ENCODE results near the gene PEAR1.

The PEAR1 gene

GRCh38 chr1:156877433-156878170 lies 15.9 kb upstream of the PEAR1 start:
- H3K4me2 ChIP-seq (ENCODE audit: insufficient read depth, low read length), result no peak overlapping the region
- no peaks in the 10 kb centered on the region for H3K9me3 ChIP-seq (ENCODE audit: insufficient read depth, low read length, severe bottlenecking)
- no peak overlapping the region for H2AFZ ChIP-seq (ENCODE audit: low read depth, low read length)
- H3K4me3 ChIP-seq (ENCODE audit: low read depth in 1 of 2, low read length in 2 of 2), result no peak overlapping the region
- DNase-seq (no peak), ATAC-seq (ENCODE audit: insufficient read depth, low read depth) (no peak)
- H3K9ac ChIP-seq (ENCODE audit: low read depth, low read length), result no peak overlapping the region
- H4K20me1 ChIP-seq (ENCODE audit: insufficient read depth, low read length), result no peaks in the 10 kb centered on the region
- no peak overlapping the region for H3K27ac ChIP-seq (ENCODE audit: low read length)
- H3K36me3 ChIP-seq (ENCODE audit: insufficient read depth, low read length), result no peaks in the 10 kb centered on the region
- peaks cover 15% of the 10 kb centered on the region for H3K27me3 ChIP-seq (ENCODE audit: insufficient read depth, low read length, poor library complexity)
- TF ChIP-seq EZH2 (IDR thresholded peaks at IDR 0.05; ENCODE audit: borderline replicate concordance, low read depth, low read length, severe bottlenecking) (no peak), CTCF (IDR thresholded peaks at IDR 0.05; ENCODE audit: borderline replicate concordance, extremely low read depth, low read length, poor library complexity, severe bottlenecking) (no peak)
- no peaks in the 10 kb centered on the region for H3K79me2 ChIP-seq (ENCODE audit: insufficient read depth, low read length)
- H3K4me1 ChIP-seq (ENCODE audit: insufficient read depth, low read length), result no peaks in the 10 kb centered on the region

GRCh38 chr1:156879876-156880275 lies 13.6 kb upstream of the PEAR1 start:
- DNase-seq, result no peak
- H3K4me1 ChIP-seq (ENCODE audit: insufficient read depth, low read length), result no peaks in the 10 kb centered on the region
- no peak for TF ChIP-seq CTCF (IDR thresholded peaks at IDR 0.05; ENCODE audit: borderline replicate concordance, extremely low read depth, low read length, poor library complexity, severe bottlenecking)
- no peak for TF ChIP-seq EZH2 (IDR thresholded peaks at IDR 0.05; ENCODE audit: borderline replicate concordance, low read depth, low read length, severe bottlenecking)
- H3K4me3 ChIP-seq (ENCODE audit: low read depth in 1 of 2, low read length in 2 of 2), result no peak overlapping the region
- no peaks in the 10 kb centered on the region for H3K36me3 ChIP-seq (ENCODE audit: insufficient read depth, low read length)
- no peaks in the 10 kb centered on the region for H4K20me1 ChIP-seq (ENCODE audit: insufficient read depth, low read length)
- peaks cover 15% of the 10 kb centered on the region for H3K27me3 ChIP-seq (ENCODE audit: insufficient read depth, low read length, poor library complexity)
- H3K9ac ChIP-seq (ENCODE audit: low read depth, low read length), result no peak overlapping the region
- H3K79me2 ChIP-seq (ENCODE audit: insufficient read depth, low read length), result no peaks in the 10 kb centered on the region
- H2AFZ ChIP-seq (ENCODE audit: low read depth, low read length), result no peak overlapping the region
- H3K4me2 ChIP-seq (ENCODE audit: insufficient read depth, low read length), result no peak overlapping the region
- H3K27ac ChIP-seq (ENCODE audit: low read length), result no peak overlapping the region
- no peak for ATAC-seq (ENCODE audit: insufficient read depth, low read depth)
- no peaks in the 10 kb centered on the region for H3K9me3 ChIP-seq (ENCODE audit: insufficient read depth, low read length, severe bottlenecking)

GRCh38 chr1:156880473-156880872 lies 13.0 kb upstream of the PEAR1 start:
- DNase-seq, result no peak
- Histone ChIP-seq H2AFZ (ENCODE audit: low read depth, low read length) (no peak overlapping the region), H3K79me2 (ENCODE audit: insufficient read depth, low read length) (no peaks in the 10 kb centered on the region), H3K4me3 (ENCODE audit: low read depth in 1 of 2, low read length in 2 of 2) (no peak overlapping the region), H3K4me1 (ENCODE audit: insufficient read depth, low read length) (no peaks in the 10 kb centered on the region), H3K36me3 (ENCODE audit: insufficient read depth, low read length) (no peaks in the 10 kb centered on the region), H3K9ac (ENCODE audit: low read depth, low read length) (no peak overlapping the region), H4K20me1 (ENCODE audit: insufficient read depth, low read length) (0 out of 2 replicates have a peak, but pooled peaks cover under 1% of the 10 kb centered on the region), H3K4me2 (ENCODE audit: insufficient read depth, low read length) (no peak overlapping the region), H3K27ac (ENCODE audit: low read length) (no peak overlapping the region), H3K9me3 (ENCODE audit: insufficient read depth, low read length, severe bottlenecking) (no peaks in the 10 kb centered on the region), H3K27me3 (ENCODE audit: insufficient read depth, low read length, poor library complexity) (peaks cover 17% of the 10 kb centered on the region)
- TF ChIP-seq EZH2 (IDR thresholded peaks at IDR 0.05; ENCODE audit: borderline replicate concordance, low read depth, low read length, severe bottlenecking), result no peak
- TF ChIP-seq CTCF (IDR thresholded peaks at IDR 0.05; ENCODE audit: borderline replicate concordance, extremely low read depth, low read length, poor library complexity, severe bottlenecking), result no peak
- no peak for ATAC-seq (ENCODE audit: insufficient read depth, low read depth)
